ENCODE results near the gene CCDC127. TPM values are rescaled to one million over a fixed set of nuclear protein-coding genes. Genes with fewer than 3 reads are reported as not detected.

CCDC127 gene
- total RNA-seq, 2 donors from 2014 or later = 3.5 to 5.3 TPM

DNA sequence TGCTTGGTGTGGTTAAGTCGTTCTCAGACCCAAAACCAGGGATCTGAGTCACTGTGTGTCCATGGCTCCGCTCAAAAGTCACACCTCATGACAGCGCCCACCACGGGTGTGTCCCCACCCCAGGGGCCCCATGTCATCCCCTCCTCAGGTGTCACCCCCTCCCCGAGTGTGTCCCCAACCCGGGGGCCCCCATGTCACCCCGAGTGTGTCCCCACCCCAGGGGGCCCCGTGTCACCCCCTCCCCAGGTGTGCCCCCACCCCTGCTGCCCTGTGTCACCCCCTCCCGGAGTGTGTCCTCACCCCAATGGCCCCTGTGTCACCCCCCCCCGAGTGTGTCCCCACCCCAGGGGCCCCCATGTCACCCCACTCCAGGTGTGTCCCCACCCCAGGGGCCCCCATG, 21.6 kb downstream of the CCDC127 start:
- H3K27ac ChIP-seq = no peak overlapping the region
- no peak overlapping the region for H3K4me3 ChIP-seq
- intact Hi-C loops (cut with DNase I) = no loop called here
- no peak overlapping the region for H3K9ac ChIP-seq (ENCODE audit: low read depth in 2 of 2, low read length in 2 of 2)
- no peaks in the 10 kb centered on the region for H3K4me1 ChIP-seq
- peaks cover 6% of the 10 kb centered on the region for H3K27me3 ChIP-seq
- TF ChIP-seq, protein P1, sequence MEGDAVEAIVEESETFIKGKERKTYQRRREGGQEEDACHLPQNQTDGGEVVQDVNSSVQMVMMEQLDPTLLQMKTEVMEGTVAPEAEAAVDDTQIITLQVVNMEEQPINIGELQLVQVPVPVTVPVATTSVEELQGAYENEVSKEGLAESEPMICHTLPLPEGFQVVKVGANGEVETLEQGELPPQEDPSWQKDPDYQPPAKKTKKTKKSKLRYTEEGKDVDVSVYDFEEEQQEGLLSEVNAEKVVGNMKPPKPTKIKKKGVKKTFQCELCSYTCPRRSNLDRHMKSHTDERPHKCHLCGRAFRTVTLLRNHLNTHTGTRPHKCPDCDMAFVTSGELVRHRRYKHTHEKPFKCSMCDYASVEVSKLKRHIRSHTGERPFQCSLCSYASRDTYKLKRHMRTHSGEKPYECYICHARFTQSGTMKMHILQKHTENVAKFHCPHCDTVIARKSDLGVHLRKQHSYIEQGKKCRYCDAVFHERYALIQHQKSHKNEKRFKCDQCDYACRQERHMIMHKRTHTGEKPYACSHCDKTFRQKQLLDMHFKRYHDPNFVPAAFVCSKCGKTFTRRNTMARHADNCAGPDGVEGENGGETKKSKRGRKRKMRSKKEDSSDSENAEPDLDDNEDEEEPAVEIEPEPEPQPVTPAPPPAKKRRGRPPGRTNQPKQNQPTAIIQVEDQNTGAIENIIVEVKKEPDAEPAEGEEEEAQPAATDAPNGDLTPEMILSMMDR (IDR thresholded peaks at IDR 0.05) = no peak
- H3K36me3 ChIP-seq = no peaks in the 10 kb centered on the region
- DNase-seq = no peak
- no peaks in the 10 kb centered on the region for H3K9me3 ChIP-seq

DNA sequence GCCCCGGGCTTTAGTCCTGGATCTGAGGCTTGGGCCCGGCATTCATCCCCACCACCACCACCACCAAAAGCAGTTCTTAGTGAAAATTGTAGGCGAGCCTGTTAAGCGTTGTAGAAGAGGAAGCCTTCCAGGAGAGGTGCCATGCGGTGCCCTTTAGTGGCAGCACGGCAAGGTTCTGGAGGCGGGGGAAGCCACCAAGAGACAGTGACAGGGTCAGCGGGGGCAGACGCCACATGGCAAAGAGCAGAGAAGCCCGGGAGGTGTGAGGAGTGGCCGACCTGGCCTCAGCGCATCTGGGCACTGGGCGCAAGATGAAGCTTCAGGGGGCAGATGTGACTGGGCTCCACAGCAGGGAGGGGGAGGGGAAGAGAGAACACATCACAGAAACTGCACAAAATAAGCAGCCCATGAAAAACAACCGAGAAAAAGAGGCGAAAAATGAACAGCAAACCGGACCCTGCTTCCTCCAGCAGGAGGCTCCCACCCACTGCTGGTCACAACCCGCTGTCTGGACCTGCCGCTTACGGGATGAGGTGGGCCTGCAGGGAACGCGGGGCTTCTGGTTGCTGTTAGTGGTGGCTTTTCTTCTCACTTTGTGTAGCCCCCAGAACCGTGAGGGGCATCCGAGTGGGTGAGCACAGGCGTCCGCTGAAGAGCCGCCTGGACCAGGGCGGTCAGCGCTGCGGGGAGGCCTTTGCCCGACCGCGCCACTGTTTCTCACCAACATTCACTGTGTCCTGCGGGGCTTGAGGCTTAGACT, 22.4 kb downstream of the CCDC127 start:
- Histone ChIP-seq H3K27me3 (peaks cover 8% of the 10 kb centered on the region), H3K9ac (ENCODE audit: low read depth in 2 of 2, low read length in 2 of 2) (no peak overlapping the region), H3K4me1 (no peaks in the 10 kb centered on the region), H3K4me3 (no peak overlapping the region), H3K36me3 (no peaks in the 10 kb centered on the region), H3K27ac (no peak overlapping the region), H3K9me3 (no peaks in the 10 kb centered on the region)
- intact Hi-C loops (cut with DNase I) = no loop called here
- no peak for DNase-seq
- TF ChIP-seq, protein P1 (IDR thresholded peaks at IDR 0.05) = no peak

DNA sequence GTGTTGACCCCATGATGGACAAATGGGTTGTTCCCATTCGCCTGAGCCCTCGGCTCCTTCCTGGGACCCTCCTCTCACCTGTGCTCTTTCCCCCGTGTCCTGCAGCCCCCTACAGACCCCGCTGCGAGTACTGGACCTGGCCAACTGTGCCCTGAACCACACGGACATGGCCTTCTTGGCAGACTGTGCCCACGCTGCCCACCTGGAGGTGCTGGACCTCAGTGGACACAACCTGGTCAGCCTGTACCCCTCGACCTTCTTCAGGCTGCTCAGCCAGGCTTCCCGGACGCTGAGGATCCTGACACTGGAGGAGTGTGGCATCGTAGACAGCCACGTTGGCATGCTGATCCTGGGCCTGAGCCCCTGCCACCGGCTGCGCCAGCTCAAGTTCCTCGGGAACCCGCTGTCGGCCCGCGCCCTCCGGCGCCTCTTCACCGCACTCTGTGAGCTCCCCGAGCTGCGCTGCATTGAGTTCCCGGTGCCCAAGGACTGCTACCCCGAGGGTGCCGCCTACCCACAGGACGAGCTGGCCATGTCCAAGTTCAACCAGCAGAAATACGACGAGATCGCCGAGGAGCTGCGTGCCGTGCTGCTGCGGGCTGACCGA, 23.2 kb downstream of the CCDC127 start:
- Histone ChIP-seq H3K27ac (no peak overlapping the region), H3K4me3 (no peak overlapping the region), H3K9ac (ENCODE audit: low read depth in 2 of 2, low read length in 2 of 2) (no peak overlapping the region), H3K9me3 (no peaks in the 10 kb centered on the region), H3K4me1 (no peaks in the 10 kb centered on the region), H3K27me3 (peaks cover 8% of the 10 kb centered on the region), H3K36me3 (no peaks in the 10 kb centered on the region)
- DNase-seq = no peak
- intact Hi-C loops (cut with DNase I) = no loop called here
- TF ChIP-seq, protein P1 (IDR thresholded peaks at IDR 0.05) = no peak

DNA sequence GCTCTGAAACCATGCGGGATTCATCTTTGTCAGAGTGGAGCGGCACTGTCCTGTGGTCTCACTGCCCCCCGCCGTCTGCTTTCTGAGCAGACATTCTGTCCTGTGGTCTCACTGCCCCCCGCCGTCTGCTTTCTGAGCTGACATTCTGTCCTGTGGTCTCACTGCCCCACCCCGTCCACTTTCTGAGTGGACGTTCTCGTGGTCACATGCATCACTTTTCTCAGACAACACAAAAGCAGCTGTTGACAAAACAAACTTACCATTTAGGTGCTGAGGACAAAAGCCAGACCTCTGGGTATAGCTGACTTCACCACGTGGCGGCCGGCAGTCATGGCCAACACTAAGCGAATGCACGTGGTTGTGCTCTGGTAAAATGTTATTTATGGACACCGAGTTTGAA, 23.9 kb downstream of the CCDC127 start:
- DNase-seq = no peak
- intact Hi-C loops (cut with DNase I) = no loop called here
- TF ChIP-seq, protein P1 (IDR thresholded peaks at IDR 0.05) = no peak
- H3K27me3 ChIP-seq = peaks cover 8% of the 10 kb centered on the region
- no peak overlapping the region for H3K9ac ChIP-seq (ENCODE audit: low read depth in 2 of 2, low read length in 2 of 2)
- H3K27ac ChIP-seq = no peak overlapping the region
- no peaks in the 10 kb centered on the region for H3K36me3 ChIP-seq
- no peak overlapping the region for H3K4me3 ChIP-seq
- no peaks in the 10 kb centered on the region for H3K9me3 ChIP-seq
- H3K4me1 ChIP-seq = no peaks in the 10 kb centered on the region

DNA sequence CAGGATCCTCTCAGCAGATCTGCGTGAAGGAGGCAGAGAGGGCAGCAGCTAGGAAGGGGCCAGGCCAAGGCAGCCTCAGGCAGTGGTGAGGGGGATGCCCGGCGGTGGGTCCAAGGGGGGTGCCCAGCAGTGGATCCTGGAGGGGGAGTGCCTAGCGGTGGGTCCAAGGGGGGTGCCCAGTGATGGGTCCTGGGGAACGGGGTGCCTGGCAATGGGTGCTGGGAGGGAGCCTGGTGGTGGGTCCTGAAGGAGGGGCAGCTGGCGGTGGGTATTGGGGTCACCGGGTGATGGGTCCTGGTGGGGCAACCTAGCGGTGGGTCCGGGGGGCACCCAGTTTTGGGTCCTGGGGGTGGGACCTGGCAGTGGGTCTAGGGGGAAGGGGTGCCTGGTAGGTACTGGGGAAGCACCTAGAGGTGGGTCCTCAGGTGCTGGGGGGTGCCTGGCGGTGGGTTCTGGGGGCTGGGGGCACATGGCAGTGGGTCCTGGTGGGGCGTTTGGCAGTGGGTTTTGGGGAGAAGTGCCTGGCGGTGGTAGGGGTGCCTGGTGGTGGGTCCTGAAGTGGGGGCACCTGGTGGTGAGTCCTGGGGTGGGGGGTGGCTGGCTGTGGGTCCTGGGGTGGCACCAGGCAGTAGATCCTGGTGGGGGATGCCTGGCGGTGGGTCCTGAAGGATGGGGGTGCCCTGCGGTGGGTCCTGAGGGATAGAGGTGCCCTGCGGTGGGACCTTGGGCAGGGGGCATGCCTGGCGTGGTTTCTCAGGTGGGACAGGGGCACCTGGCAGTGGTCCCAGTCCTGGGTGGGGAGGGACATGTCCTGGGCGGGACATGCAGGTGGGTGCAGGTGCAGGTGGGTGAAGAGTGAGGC, 24.8 kb downstream of the CCDC127 start:
- Histone ChIP-seq H3K9me3 (no peaks in the 10 kb centered on the region), H3K27ac (no peak overlapping the region), H3K36me3 (no peaks in the 10 kb centered on the region), H3K4me3 (no peak overlapping the region), H3K27me3 (peaks cover 8% of the 10 kb centered on the region), H3K9ac (ENCODE audit: low read depth in 2 of 2, low read length in 2 of 2) (no peak overlapping the region), H3K4me1 (no peaks in the 10 kb centered on the region)
- TF ChIP-seq, protein P1 (IDR thresholded peaks at IDR 0.05) = no peak
- no peak for DNase-seq
- intact Hi-C loops (cut with DNase I) = no loop called here

All from colonic mucosa (tissue), 4 donors.